OCI-LY3 (cell line): ENCODE results near the gene NARF.
A peak's percentile ranks its signal among the peaks of the same experiment; 100 is the strongest.

Source experiments
- H2AFZ ChIP-seq: fragments of 200-600, 300-600 bp; shearing (Covaris generic); 2 replicates; pipeline ENCODE4 v1.6.0; 2014; ENCODE audit warnings: antibody characterized with exemption, low read depth, low read length
- H3K27ac ChIP-seq: fragments of 200-600, 300-600 bp; sonication (generic); 2 replicates; pipeline ENCODE4 v1.5.1; 2014; ENCODE audit warnings: mild to moderate bottlenecking, low read length, moderate library complexity, mixed read lengths
- H3K27me3 ChIP-seq: fragments of 200-600, 300-600 bp; sonication (generic); 2 replicates; pipeline ENCODE4 v1.6.1; 2014; ENCODE audit warnings: low read depth, low read length, mixed read lengths
- H3K36me3 ChIP-seq: fragments of 200-600, 300-600 bp; sonication (generic); replicated peaks from 2 replicates; pipeline ENCODE3; 2014; ENCODE audit warnings: low read depth, low read length, mixed read lengths
- H3K4me1 ChIP-seq: fragments of 300-600, 200-600 bp; sonication (generic); 2 replicates; pipeline ENCODE4 v1.6.1; 2014; ENCODE audit warnings: low read length, mixed read lengths
- H3K4me2 ChIP-seq: fragments of 200-600, 300-600 bp; sonication (generic); 2 replicates; pipeline ENCODE4 v1.6.1; 2014; ENCODE audit warnings: low read length, mixed read lengths
- H3K4me3 ChIP-seq: fragments of 300-600, 200-600 bp; sonication (generic); 2 replicates; pipeline ENCODE4 v1.5.1; 2014; ENCODE audit warnings: antibody characterized with exemption, mild to moderate bottlenecking, low read length, moderate library complexity
- H3K79me2 ChIP-seq: fragments of 300-600, 200-600 bp; shearing (Covaris generic); 2 replicates; pipeline ENCODE4 v1.6.1; 2014; ENCODE audit warnings: mild to moderate bottlenecking, low read length, mixed read lengths
- H3K9ac ChIP-seq: fragments of 300-600, 200-600 bp; shearing (Covaris generic); 2 replicates; pipeline ENCODE4 v1.6.0; 2014; ENCODE audit warnings: mild to moderate bottlenecking, low read length, moderate library complexity
- H3K9me3 ChIP-seq: fragments of 200-600, 300-600 bp; shearing (Covaris generic); 2 replicates; pipeline ENCODE4 v1.6.1; 2014; ENCODE audit warnings: low read length, mixed read lengths; ENCODE audit not compliant: insufficient read depth
- H4K20me1 ChIP-seq: fragments of 200-600, 300-600 bp; sonication (generic); 2 replicates; pipeline ENCODE4 v1.6.1; 2016; ENCODE audit warnings: low read length, mixed read lengths; ENCODE audit not compliant: insufficient read depth
- CTCF ChIP-seq: fragments of 200-600, 300-600 bp; sonication (generic); IDR thresholded peaks from 2 replicates; pipeline ENCODE4 v1.5.1; 2014; ENCODE audit warnings: antibody characterized with exemption, low read length, low read depth
- EZH2phosphoT487 ChIP-seq: fragments of 200-600 bp; shearing (Covaris generic); IDR thresholded peaks from 2 replicates; pipeline ENCODE4 v1.6.1; 2018; ENCODE audit warnings: antibody characterized with exemption, mixed run types, low read depth

The NARF gene

GRCh38 chr17:82439194-82439828 lies 19.2 kb upstream of the NARF start:
- Histone ChIP-seq H3K27ac (no peak overlapping the region), H3K9ac (no peak overlapping the region), H2AFZ (no peak overlapping the region), H3K79me2 (no peaks in the 10 kb centered on the region; the same call in 1 of the 2 replicates), H4K20me1 (peaks cover 21% of the 10 kb centered on the region), H3K36me3 (peaks cover 20% of the 10 kb centered on the region), H3K27me3 (no peaks in the 10 kb centered on the region), H3K4me3 (no peak overlapping the region), H3K9me3 (no peaks in the 10 kb centered on the region), H3K4me1 (peaks cover 16% of the 10 kb centered on the region), H3K4me2 (no peak overlapping the region)
- TF ChIP-seq EZH2phosphoT487 = no peak
- TF ChIP-seq CTCF = no peak

DNA sequence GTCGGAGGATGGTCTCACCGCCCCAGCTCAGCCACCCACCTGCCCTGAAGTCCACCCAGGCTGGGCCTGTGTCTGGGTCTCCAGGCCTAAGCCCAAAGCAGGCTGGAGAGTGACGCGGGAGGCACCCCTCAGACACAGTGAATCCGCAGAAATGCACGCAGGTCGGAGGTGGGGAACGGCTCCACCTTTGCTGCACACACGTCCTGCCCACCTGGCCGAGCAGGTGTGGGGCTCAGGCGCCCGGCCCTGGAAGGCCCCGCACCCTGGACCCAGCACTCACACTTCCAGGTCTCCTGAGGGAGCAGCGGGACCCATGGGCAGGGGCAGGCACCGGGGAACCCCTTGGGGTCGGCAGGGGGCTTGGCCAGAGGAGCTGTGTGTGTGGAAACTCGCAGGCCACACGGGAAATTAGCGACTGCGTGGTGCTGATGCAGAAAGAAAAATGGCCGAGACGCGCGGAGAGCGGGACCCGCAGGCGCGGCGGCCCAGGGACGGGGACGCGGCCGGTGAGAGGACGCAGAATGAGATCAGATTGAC lies 18.6 kb upstream of the NARF start:
- Histone ChIP-seq H3K4me2 (no peak overlapping the region), H3K27ac (peak overlapping the region; percentile 34; the same call in 1 of the 2 replicates), H3K4me3 (no peak overlapping the region), H3K9me3 (no peaks in the 10 kb centered on the region), H3K4me1 (peaks cover 12% of the 10 kb centered on the region), H3K79me2 (no peaks in the 10 kb centered on the region; the same call in 1 of the 2 replicates), H3K36me3 (peaks cover 26% of the 10 kb centered on the region), H3K27me3 (no peaks in the 10 kb centered on the region), H4K20me1 (peaks cover 23% of the 10 kb centered on the region), H3K9ac (no peak overlapping the region), H2AFZ (no peak overlapping the region)
- no peak for TF ChIP-seq CTCF
- TF ChIP-seq EZH2phosphoT487 = no peak

DNA sequence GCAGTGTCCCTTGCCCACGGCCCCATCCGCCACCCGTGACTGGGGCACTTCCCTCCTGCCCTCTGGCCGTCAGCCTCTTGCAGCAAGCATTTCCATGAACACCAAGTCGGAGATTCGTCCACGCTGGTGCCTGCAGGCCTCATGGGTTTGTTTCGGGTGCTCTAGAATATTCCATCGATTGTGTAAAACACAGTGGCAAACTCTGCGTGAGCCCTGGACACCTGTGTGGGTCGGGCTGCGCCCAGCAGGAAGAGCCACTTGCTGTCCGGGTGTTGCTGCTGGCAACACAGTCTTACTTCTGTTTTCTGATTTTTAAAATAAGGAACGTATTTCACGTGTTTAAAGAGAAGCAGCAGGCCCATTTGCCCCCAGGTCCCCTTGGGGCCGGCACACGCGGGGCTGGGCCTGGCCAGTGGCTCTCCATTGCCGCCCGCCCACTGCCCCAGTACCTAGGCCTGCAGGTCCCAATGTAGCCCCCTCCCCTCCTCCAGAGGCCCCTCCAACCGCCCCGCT lies 18.0 kb upstream of the NARF start:
- no peak overlapping the region for H2AFZ ChIP-seq
- no peak overlapping the region for H3K4me3 ChIP-seq
- H3K9me3 ChIP-seq = no peaks in the 10 kb centered on the region
- H3K4me2 ChIP-seq = 0 out of 2 replicates have a peak overlapping the region, but pooled peaks have one; percentile 4
- peaks cover 12% of the 10 kb centered on the region for H3K4me1 ChIP-seq
- TF ChIP-seq EZH2phosphoT487 = no peak
- TF ChIP-seq CTCF = no peak
- H3K36me3 ChIP-seq = peaks cover 32% of the 10 kb centered on the region
- no peak overlapping the region for H3K9ac ChIP-seq
- peaks cover 3% of the 10 kb centered on the region; the same call in 1 of the 2 replicates for H3K79me2 ChIP-seq
- peak overlapping the region; percentile 34; the same call in 1 of the 2 replicates for H3K27ac ChIP-seq
- H4K20me1 ChIP-seq = peaks cover 28% of the 10 kb centered on the region
- no peaks in the 10 kb centered on the region for H3K27me3 ChIP-seq

DNA sequence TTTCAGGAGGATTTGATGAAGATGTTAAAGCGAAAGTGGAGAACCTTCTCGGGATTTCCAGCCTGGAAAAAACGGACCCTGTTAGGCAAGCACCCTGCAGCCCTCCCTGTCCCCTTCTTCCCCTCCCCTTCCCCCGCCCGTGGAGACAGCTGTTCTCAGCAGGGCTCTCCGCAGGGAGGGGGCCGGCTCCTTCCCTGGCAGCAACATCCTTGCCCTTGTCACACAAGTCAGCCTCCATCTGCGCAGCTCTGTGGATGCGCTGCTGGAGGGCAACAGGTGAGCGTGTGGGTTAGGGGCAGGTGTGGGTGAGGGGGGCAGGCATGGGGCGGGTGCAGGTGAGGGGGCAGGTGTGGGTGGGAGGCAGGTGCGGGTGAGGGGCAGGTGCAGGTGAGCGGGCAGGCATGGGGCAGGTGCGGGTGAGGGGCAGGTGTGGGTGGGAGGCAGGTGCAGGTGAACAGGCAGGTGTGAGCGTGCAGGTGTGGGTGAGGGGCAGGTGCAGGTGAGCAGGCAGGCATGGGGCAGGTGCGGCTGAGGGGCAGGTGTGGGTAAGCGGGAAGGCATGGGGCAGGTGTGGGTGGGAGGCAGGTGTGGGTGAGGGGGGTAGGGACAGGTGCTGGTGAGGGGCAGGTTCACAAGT lies 17.4 kb upstream of the NARF start:
- peak overlapping the region; percentile 34; the same call in 1 of the 2 replicates for H3K27ac ChIP-seq
- H3K4me2 ChIP-seq = 0 out of 2 replicates have a peak overlapping the region, but pooled peaks have one; percentile 4
- no peak overlapping the region for H3K9ac ChIP-seq
- peaks cover 33% of the 10 kb centered on the region for H4K20me1 ChIP-seq
- no peak overlapping the region for H2AFZ ChIP-seq
- H3K4me3 ChIP-seq = no peak overlapping the region
- TF ChIP-seq CTCF (no peak), EZH2phosphoT487 (no peak)
- H3K36me3 ChIP-seq = peaks cover 38% of the 10 kb centered on the region
- H3K27me3 ChIP-seq = no peaks in the 10 kb centered on the region
- H3K4me1 ChIP-seq = peaks cover 12% of the 10 kb centered on the region
- H3K9me3 ChIP-seq = no peaks in the 10 kb centered on the region
- H3K79me2 ChIP-seq = peaks cover 9% of the 10 kb centered on the region
